Activated naive CD4-positive, alpha-beta T cell treated with anti-CD3 and anti-CD28 coated beads for 36 hours (primary cell): ENCODE data around the gene ZNF780B. TPM values are rescaled to one million over a fixed set of nuclear protein-coding genes. Genes with fewer than 3 reads are reported as not detected.

Experiments used
- CTCF ChIA-PET: fragments of 350-600 bp; sonication (Branson Sonifier 250); formaldehyde crosslinking; loops from one replicate; lab custom pipeline; 2021; ENCODE audit warnings: antibody characterized with exemption; lab: Charles Lee
- DNase-seq: peaks from one replicate; pipeline ENCODE4 v3.0.0-alpha.2; 2020
- H3K27ac Mint-ChIP-seq: one replicate; pipeline ENCODE4 v1.8.0; 2021; ENCODE audit warnings: mild to moderate bottlenecking, mixed read lengths
- H3K27me3 Mint-ChIP-seq: one replicate; pipeline ENCODE4 v1.8.0; 2021; ENCODE audit warnings: low read depth, mixed read lengths
- H3K36me3 Mint-ChIP-seq: one replicate; pipeline ENCODE4 v1.8.0; 2021; ENCODE audit warnings: low read depth, mixed read lengths
- H3K4me1 Mint-ChIP-seq: one replicate; pipeline ENCODE4 v1.8.0; 2021; ENCODE audit warnings: low read depth, mixed read lengths
- H3K4me3 Mint-ChIP-seq: one replicate; pipeline ENCODE4 v1.8.0; 2021; ENCODE audit warnings: mild to moderate bottlenecking, moderate library complexity, mixed read lengths
- H3K9me3 Mint-ChIP-seq: one replicate; pipeline ENCODE4 v1.8.0; 2021; ENCODE audit warnings: mixed read lengths
- intact Hi-C: fragments of 100-400 bp; cut with micrococcal nuclease; formaldehyde crosslinking; loops from one replicate; pipeline ENCODE4 v1.15.1; 2023
- total RNA-seq, 2 experiments: library from RNA; stranded (reverse); gene quantifications; one replicate each; pipeline ENCODE4 v1.2.3, GENCODE V29; 2021

The ZNF780B gene
- total RNA-seq = 1 to 10 TPM; 8.3 to 9.8 TPM

GRCh38 chr19:40055832-40056504 is at the start of gene ZNF780B:
Gene ZNF780B (minus strand): TSS chr19:40056231. CDS start chr19:40050332, 5,899 bp downstream.
- no peaks in the 10 kb centered on the region for H3K27me3 Mint-ChIP-seq
- intact Hi-C loops = loop anchor here (1.0 to 2.0 kb wide), 2 partner anchors 35 to 60 kb away; partner anchors contain the start of gene ZNF780A
- DNase-seq = peak; percentile 84
- peaks cover 36% of the 10 kb centered on the region for H3K4me1 Mint-ChIP-seq
- peaks cover 20% of the 10 kb centered on the region for H3K36me3 Mint-ChIP-seq
- H3K4me3 Mint-ChIP-seq = peak within 1 kb of the TSS; percentile 99
- CTCF ChIA-PET = interaction anchor here (0.6 to 0.9 kb wide), 5 partner anchors 59 to 1480 kb away, joined by 3 to 5 read pairs (median 4); partner anchors contain the start of gene ZNF546
- H3K27ac Mint-ChIP-seq = peak within 1 kb of the TSS; percentile 93
- peaks cover 12% of the 10 kb centered on the region for H3K9me3 Mint-ChIP-seq

- H3K36me3 Mint-ChIP-seq = no peaks in the 10 kb centered on the region
- intact Hi-C loops = no loop called here
- CTCF ChIA-PET = no interaction called here
- no peak overlapping the region for H3K27ac Mint-ChIP-seq
- no peaks in the 10 kb centered on the region for H3K27me3 Mint-ChIP-seq
- H3K4me3 Mint-ChIP-seq = no peak overlapping the region
- H3K4me1 Mint-ChIP-seq = no peaks in the 10 kb centered on the region
- DNase-seq = no peak
- H3K9me3 Mint-ChIP-seq = no peaks in the 10 kb centered on the region
Observed at GRCh38 chr19:40104754-40105153, 48.7 kb upstream of the ZNF780B start.

GRCh38 chr19:40103600-40103999 is 47.6 kb upstream of the ZNF780B start:
- no peaks in the 10 kb centered on the region for H3K4me1 Mint-ChIP-seq
- CTCF ChIA-PET = no interaction called here
- no peak for DNase-seq
- no peak overlapping the region for H3K4me3 Mint-ChIP-seq
- H3K27me3 Mint-ChIP-seq = no peaks in the 10 kb centered on the region
- intact Hi-C loops = no loop called here
- H3K9me3 Mint-ChIP-seq = no peaks in the 10 kb centered on the region
- no peaks in the 10 kb centered on the region for H3K36me3 Mint-ChIP-seq
- no peak overlapping the region for H3K27ac Mint-ChIP-seq

- no peak overlapping the region for H3K4me3 Mint-ChIP-seq
- intact Hi-C loops = no loop called here
- CTCF ChIA-PET = interaction anchor here (0.7 kb wide), 1 partner anchor 12 kb away, joined by 3 read pairs; no protein-coding TSS in a partner anchor
Observed at GRCh38 chr19:40101813-40102212, 45.8 kb upstream of the ZNF780B start.

GRCh38 chr19:40093416-40093815 is 37.4 kb upstream of the ZNF780B start:
- no peak overlapping the region for H3K27ac Mint-ChIP-seq
- CTCF ChIA-PET = interaction anchor here (0.6 to 0.7 kb wide), 2 partner anchors 44 to 322 kb away, joined by 3 read pairs; no protein-coding TSS in a partner anchor
- H3K27me3 Mint-ChIP-seq = peaks cover 7% of the 10 kb centered on the region
- no peak for DNase-seq
- H3K9me3 Mint-ChIP-seq = no peaks in the 10 kb centered on the region
- intact Hi-C loops = no loop called here
- peaks cover 20% of the 10 kb centered on the region for H3K4me1 Mint-ChIP-seq
- no peak overlapping the region for H3K4me3 Mint-ChIP-seq
- H3K36me3 Mint-ChIP-seq = peaks cover 2% of the 10 kb centered on the region

More at GRCh38 chr19:40101813-40102212, 45.8 kb upstream of the ZNF780B start:
- H3K27ac Mint-ChIP-seq = no peak overlapping the region
- no peaks in the 10 kb centered on the region for H3K4me1 Mint-ChIP-seq
- peaks cover 3% of the 10 kb centered on the region for H3K27me3 Mint-ChIP-seq
- no peaks in the 10 kb centered on the region for H3K36me3 Mint-ChIP-seq
- no peaks in the 10 kb centered on the region for H3K9me3 Mint-ChIP-seq
- DNase-seq = no peak

- H3K36me3 Mint-ChIP-seq = peaks cover 5% of the 10 kb centered on the region
- H3K27ac Mint-ChIP-seq = peak overlapping the region; percentile 95
- no peak for DNase-seq
- H3K4me3 Mint-ChIP-seq = peak overlapping the region; percentile 97
- intact Hi-C loops = loop anchor here (2.0 kb wide), 1 partner anchor 35 kb away; the partner anchor contains the start of gene ZNF780B
- peaks cover 28% of the 10 kb centered on the region for H3K4me1 Mint-ChIP-seq
- H3K9me3 Mint-ChIP-seq = no peaks in the 10 kb centered on the region
- H3K27me3 Mint-ChIP-seq = peaks cover 4% of the 10 kb centered on the region
- CTCF ChIA-PET = interaction anchor here (1.5 to 1.9 kb wide), 2 partner anchors 48 to 121 kb away, joined by 6 to 8 read pairs; partner anchors contain the start of gene PSMC4
Observed at GRCh38 chr19:40091205-40092129, 35.4 kb upstream of the ZNF780B start.

GRCh38 chr19:40090241-40091204 is 34.5 kb upstream of the ZNF780B start, which contains the start of gene ZNF780A:
Gene ZNF780A (minus strand): TSS chr19:40090943. CDS start chr19:40084753, 6,190 bp downstream.
- intact Hi-C loops = loop anchor here (2.0 kb wide), 1 partner anchor 34 kb away; the partner anchor contains the start of gene ZNF780B
- Mint-ChIP-seq H3K4me1 (peaks cover 28% of the 10 kb centered on the region), H3K27ac (peak within 1 kb of the TSS; percentile 95), H3K4me3 (peak within 1 kb of the TSS; percentile 97), H3K27me3 (peaks cover under 1% of the 10 kb centered on the region), H3K36me3 (peaks cover 5% of the 10 kb centered on the region), H3K9me3 (no peaks in the 10 kb centered on the region)
- DNase-seq = peak; percentile 84
- CTCF ChIA-PET = interaction anchor here (0.6 to 1.9 kb wide), 4 partner anchors 49 to 120 kb away, joined by 3 to 8 read pairs (median 4); partner anchors contain the start of gene PSMC4

- H3K36me3 Mint-ChIP-seq = peaks cover 11% of the 10 kb centered on the region
- no peaks in the 10 kb centered on the region for H3K9me3 Mint-ChIP-seq
- CTCF ChIA-PET = interaction anchor here (0.6 to 1.9 kb wide), 2 partner anchors 50 to 73 kb away, joined by 3 to 8 read pairs; no protein-coding TSS in a partner anchor
- H3K4me1 Mint-ChIP-seq = peaks cover 28% of the 10 kb centered on the region
- peak overlapping the region; percentile 97 for H3K4me3 Mint-ChIP-seq
- DNase-seq = no peak
- intact Hi-C loops = no loop called here
- no peak overlapping the region for H3K27ac Mint-ChIP-seq
- H3K27me3 Mint-ChIP-seq = no peaks in the 10 kb centered on the region
Observed at GRCh38 chr19:40089462-40089861, 33.4 kb upstream of the ZNF780B start.

- intact Hi-C loops = no loop called here
- Mint-ChIP-seq H3K36me3 (peaks cover 17% of the 10 kb centered on the region), H3K27me3 (no peaks in the 10 kb centered on the region), H3K4me3 (no peak overlapping the region), H3K4me1 (peaks cover 28% of the 10 kb centered on the region), H3K27ac (no peak overlapping the region), H3K9me3 (no peaks in the 10 kb centered on the region)
- CTCF ChIA-PET = interaction anchor here (0.7 kb wide), 1 partner anchor 88 kb away, joined by 6 read pairs; no protein-coding TSS in a partner anchor
- no peak for DNase-seq
Observed at GRCh38 chr19:40088299-40089047, 32.4 kb upstream of the ZNF780B start.

GRCh38 chr19:40084948-40085347 is 28.9 kb upstream of the ZNF780B start:
- intact Hi-C loops = no loop called here
- H3K27ac Mint-ChIP-seq = peak overlapping the region; percentile 19
- peaks cover 44% of the 10 kb centered on the region for H3K36me3 Mint-ChIP-seq
- H3K27me3 Mint-ChIP-seq = no peaks in the 10 kb centered on the region
- peaks cover 22% of the 10 kb centered on the region for H3K4me1 Mint-ChIP-seq
- H3K4me3 Mint-ChIP-seq = no peak overlapping the region
- CTCF ChIA-PET = interaction anchor here (0.7 kb wide), 1 partner anchor 164 kb away, joined by 4 read pairs; no protein-coding TSS in a partner anchor
- H3K9me3 Mint-ChIP-seq = peaks cover 5% of the 10 kb centered on the region
- DNase-seq = no peak
